A673 (cell line): Measurements from ENCODE around the gene RNF175. TPM values are rescaled to one million over a fixed set of nuclear protein-coding genes. Genes with fewer than 3 reads are reported as not detected.

Experiments
- BruUV-seq: library from RNA; stranded (reverse); fragments of 400-500 nt; replicated peaks from 2 replicates; lab custom pipeline; 2021; lab: Mats Ljungman, UMichigan
- CTCF ChIA-PET: fragments of 300-600 bp; sonication (Branson Sonifier 250); formaldehyde crosslinking; loops from one replicate; lab custom pipeline; 2022; ENCODE audit warnings: antibody characterized with exemption; lab: Charles Lee
- POLR2A ChIA-PET: fragments of 300-600 bp; sonication (Branson Sonifier 250); formaldehyde crosslinking; loops from one replicate; lab custom pipeline; 2022; ENCODE audit warnings: antibody characterized with exemption; ENCODE audit not compliant: low non-redundant PET; lab: Charles Lee
- DNase-seq: peaks from one replicate; pipeline ENCODE4 v3.0.0-alpha.2; 2015; ENCODE audit warnings: low spot score
- H3K27ac ChIP-seq: fragments of 200-600 bp; sonication (generic); 2 replicates; pipeline ENCODE4 v1.5.1; 2016; ENCODE audit warnings: mixed run types, low read depth, mild to moderate bottlenecking, mixed read lengths, antibody characterized with exemption, low read length; ENCODE audit not compliant: poor library complexity, severe bottlenecking
- H3K27me3 ChIP-seq: fragments of 200-600 bp; sonication (generic); replicated peaks from 2 replicates; pipeline ENCODE4 v1.6.1; 2017; ENCODE audit warnings: mixed run types, low read depth, mild to moderate bottlenecking, mixed read lengths, antibody characterized with exemption, low read length; ENCODE audit not compliant: insufficient read depth, poor library complexity
- H3K36me3 ChIP-seq: fragments of 200-600 bp; sonication (generic); 2 replicates; pipeline ENCODE4 v1.6.1; 2016; ENCODE audit warnings: mixed run types, mild to moderate bottlenecking, mixed read lengths, antibody characterized with exemption, low read length; ENCODE audit not compliant: insufficient read depth, poor library complexity, severe bottlenecking
- H3K4me1 ChIP-seq: fragments of 200-600 bp; sonication (generic); 2 replicates; pipeline ENCODE4 v1.6.1; 2017; ENCODE audit warnings: mixed run types, mild to moderate bottlenecking, mixed read lengths, antibody characterized with exemption, low read length; ENCODE audit not compliant: insufficient read depth, poor library complexity, severe bottlenecking
- H3K4me3 ChIP-seq: fragments of 200-600 bp; sonication (generic); 2 replicates; pipeline ENCODE4 v1.5.1; 2016; ENCODE audit warnings: low read depth, mixed run types, mild to moderate bottlenecking, mixed read lengths, low read length; ENCODE audit not compliant: poor library complexity, severe bottlenecking
- H3K9me3 ChIP-seq: fragments of 200-600 bp; sonication (generic); 2 replicates; pipeline ENCODE4 v1.6.1; 2016; ENCODE audit warnings: mixed run types, low read depth, mild to moderate bottlenecking, mixed read lengths, antibody characterized with exemption, low read length; ENCODE audit not compliant: poor library complexity, severe bottlenecking
- CTCF ChIP-seq: fragments of 300-800, 200-600 bp; sonication (generic); conservative IDR thresholded peaks from 2 replicates; pipeline ENCODE4 v1.5.1; 2017; ENCODE audit warnings: low read depth, mild to moderate bottlenecking, antibody characterized with exemption, low read length, moderate library complexity, mixed read lengths
- EZH2 ChIP-seq: fragments of 200-600 bp; sonication (generic); IDR thresholded peaks from 2 replicates; pipeline ENCODE4 v1.6.1; 2017; ENCODE audit warnings: borderline replicate concordance, low read depth, mild to moderate bottlenecking, mixed read lengths, antibody characterized with exemption, low read length; ENCODE audit not compliant: poor library complexity, severe bottlenecking
- intact Hi-C: fragments of 100-400 bp; cut with micrococcal nuclease; formaldehyde crosslinking; loops from one replicate; pipeline ENCODE4 v1.10.0; 2022; ENCODE audit not compliant: unreplicated experiment
- total RNA-seq: library from RNA; stranded (reverse); gene quantifications from 2 replicates; pipeline ENCODE4 v1.2.3, GENCODE V29; 2021

The RNF175 gene
- total RNA-seq, 1 experiment from 2014 or later, result 6.8 TPM

- ChIA-PET POLR2A (interaction anchor here (0.6 kb wide), 1 partner anchor 54 kb away, joined by 7 read pairs; no protein-coding TSS in a partner anchor), CTCF (no interaction called here)
- H3K27ac ChIP-seq, result no peak overlapping the region
- H3K9me3 ChIP-seq, result no peaks in the 10 kb centered on the region
- H3K4me1 ChIP-seq, result no peaks in the 10 kb centered on the region
- H3K4me3 ChIP-seq, result no peak overlapping the region
- H3K36me3 ChIP-seq, result no peaks in the 10 kb centered on the region
- no peak for DNase-seq
- H3K27me3 ChIP-seq, result no peaks in the 10 kb centered on the region
- TF ChIP-seq EZH2 (no peak), CTCF (no peak)
- no TSS peak for BruUV-seq
- intact Hi-C loops, result no loop called here
Observed at GRCh38 chr4:153806073-153806472, 46.2 kb upstream of the RNF175 start.

- ChIA-PET CTCF (no interaction called here), POLR2A (no interaction called here)
- H3K36me3 ChIP-seq, result no peaks in the 10 kb centered on the region
- DNase-seq, result no peak
- TF ChIP-seq CTCF (no peak), EZH2 (no peak)
- no peak overlapping the region for H3K27ac ChIP-seq
- intact Hi-C loops, result no loop called here
- no peaks in the 10 kb centered on the region for H3K9me3 ChIP-seq
- H3K4me3 ChIP-seq, result no peak overlapping the region
- H3K27me3 ChIP-seq, result no peaks in the 10 kb centered on the region
- BruUV-seq, result no TSS peak
- no peaks in the 10 kb centered on the region for H3K4me1 ChIP-seq
Observed at GRCh38 chr4:153804722-153805121, 44.9 kb upstream of the RNF175 start.

- BruUV-seq, result no TSS peak
- ChIA-PET CTCF (no interaction called here), POLR2A (no interaction called here)
Observed at GRCh38 chr4:153799694-153800074, 39.9 kb upstream of the RNF175 start.

More at GRCh38 chr4:153799694-153800074, 39.9 kb upstream of the RNF175 start:
- H3K27me3 ChIP-seq, result no peaks in the 10 kb centered on the region
- DNase-seq, result no peak
- no peaks in the 10 kb centered on the region for H3K36me3 ChIP-seq
- no peaks in the 10 kb centered on the region for H3K4me1 ChIP-seq
- H3K4me3 ChIP-seq, result no peak overlapping the region
- no peaks in the 10 kb centered on the region for H3K9me3 ChIP-seq
- TF ChIP-seq CTCF (no peak), EZH2 (no peak)
- intact Hi-C loops, result no loop called here
- no peak overlapping the region for H3K27ac ChIP-seq
